Transverse colon (tissue), 4 donors: ENCODE data around the gene ALG14.

Source experiments
- EP300 ChIP-seq: sonication (generic); formaldehyde crosslinking; IDR thresholded peaks from one replicate; pipeline ENCODE4 v1.6.1; 2017; ENCODE audit warnings: antibody characterized with exemption, low read depth
- POLR2A ChIP-seq: fragments of 450-650 bp; IDR thresholded peaks from one replicate; pipeline ENCODE4 v1.6.1; 2016; ENCODE audit warnings: antibody characterized with exemption, mild to moderate bottlenecking, moderate library complexity
- POLR2AphosphoS5 ChIP-seq, 3 donors: sonication (generic); formaldehyde crosslinking; IDR thresholded peaks; one replicate each; pipeline ENCODE4 v1.6.1; 2016; ENCODE audit warnings: antibody characterized with exemption in 3 of 3
- TF ChIP-seq, protein P1 (sequence below), 5 experiments: fragments of 200-600 bp in 3 of 5; fragments of 450-650 bp in 2 of 5; sonication (generic) in 3 of 5; IDR thresholded peaks; 1 replicate in 2 of 5; 2 replicates in 3 of 5; pipeline ENCODE4 v1.5.1; 2016 to 2017; ENCODE audit warnings: antibody characterized with exemption in 5 of 5, inconsistent platforms in 3 of 5, mild to moderate bottlenecking in 2 of 5, moderate library complexity in 1 of 5

GRCh38 chr1:94989911-94990473 is 82.8 kb downstream of the ALG14 start:
- TF ChIP-seq, protein P1, sequence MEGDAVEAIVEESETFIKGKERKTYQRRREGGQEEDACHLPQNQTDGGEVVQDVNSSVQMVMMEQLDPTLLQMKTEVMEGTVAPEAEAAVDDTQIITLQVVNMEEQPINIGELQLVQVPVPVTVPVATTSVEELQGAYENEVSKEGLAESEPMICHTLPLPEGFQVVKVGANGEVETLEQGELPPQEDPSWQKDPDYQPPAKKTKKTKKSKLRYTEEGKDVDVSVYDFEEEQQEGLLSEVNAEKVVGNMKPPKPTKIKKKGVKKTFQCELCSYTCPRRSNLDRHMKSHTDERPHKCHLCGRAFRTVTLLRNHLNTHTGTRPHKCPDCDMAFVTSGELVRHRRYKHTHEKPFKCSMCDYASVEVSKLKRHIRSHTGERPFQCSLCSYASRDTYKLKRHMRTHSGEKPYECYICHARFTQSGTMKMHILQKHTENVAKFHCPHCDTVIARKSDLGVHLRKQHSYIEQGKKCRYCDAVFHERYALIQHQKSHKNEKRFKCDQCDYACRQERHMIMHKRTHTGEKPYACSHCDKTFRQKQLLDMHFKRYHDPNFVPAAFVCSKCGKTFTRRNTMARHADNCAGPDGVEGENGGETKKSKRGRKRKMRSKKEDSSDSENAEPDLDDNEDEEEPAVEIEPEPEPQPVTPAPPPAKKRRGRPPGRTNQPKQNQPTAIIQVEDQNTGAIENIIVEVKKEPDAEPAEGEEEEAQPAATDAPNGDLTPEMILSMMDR (IDR thresholded peaks at IDR 0.05): no peak
- TF ChIP-seq POLR2AphosphoS5 (IDR thresholded peaks at IDR 0.05): no peak
- no peak for TF ChIP-seq EP300
- no peak for TF ChIP-seq POLR2A
